K562 (cell line): ENCODE measurements around the gene ZNF362. TPM values are rescaled to one million over a fixed set of nuclear protein-coding genes. Genes with fewer than 3 reads are reported as not detected.

Experiments used
- ATAC-seq: fragments of 200-7000 bp; cut with Tn5 transposase; 3 replicates; pipeline ENCODE4 v1.9.1; 2020; ENCODE audit warnings: moderate library complexity
- BruUV-seq: library from RNA; stranded (reverse); fragments of 400-500 nt; replicated peaks from 2 replicates; lab custom pipeline; 2021; lab: Mats Ljungman, UMichigan
- CTCF ChIA-PET: fragments of 300-600 bp; formaldehyde crosslinking; extraction: SDS; loops from one replicate; lab custom pipeline; 2021; ENCODE audit warnings: low intra/inter-chr PET ratio; lab: Yijun Ruan, JAX
- POLR2A ChIA-PET: fragments of 300-600, 350-650 bp; sonication (Branson Sonifier 250); formaldehyde crosslinking; extraction: SDS; loops from one replicate; lab custom pipeline; 2021; ENCODE audit warnings: antibody characterized with exemption, inconsistent platforms; lab: Yijun Ruan, JAX
- DNase-seq, 4 experiments: peaks; one replicate each; pipeline versions ENCODE4 v3.0.0 to v3.0.0-alpha.2; 2011 to 2018; ENCODE audit warnings: low spot score in 3 of 4, mixed read lengths in 3 of 4; ENCODE audit errors: extremely low read depth in 1 of 4
- FAIRE-seq: peaks from 2 replicates; lab custom pipeline; 2011; peaks lifted over from hg19 to GRCh38; lab: Jason Lieb, UNC
- H2AFZ ChIP-seq: 2 replicates; pipeline ENCODE4 v1.6.0; 2011; ENCODE audit warnings: low read depth, low read length, control low read depth, inconsistent platforms
- H3K27ac ChIP-seq: fragments of 200-600 bp; 3 replicates; pipeline ENCODE4 v1.8.0; 2011; ENCODE audit warnings: low read depth, mild to moderate bottlenecking, control low read depth, inconsistent platforms, low read length, moderate library complexity, mixed read lengths; ENCODE audit errors: extremely low read depth
- H3K27me3 ChIP-seq, 2 experiments: fragments of 300-600 bp in 1 of 2; 2 replicates in 1 of 2; 3 replicates in 1 of 2; pipeline versions ENCODE4 v1.6.0 to v1.8.0; 2011; ENCODE audit warnings: inconsistent platforms in 2 of 2, low read length in 2 of 2, mild to moderate bottlenecking in 1 of 2, mixed read lengths in 1 of 2, moderate library complexity in 1 of 2; ENCODE audit not compliant: control insufficient read depth in 2 of 2, insufficient read depth in 2 of 2
- H3K36me3 ChIP-seq: fragments of 300-600 bp; 3 replicates; pipeline ENCODE4 v1.8.0; 2011; ENCODE audit warnings: mild to moderate bottlenecking, low read length, inconsistent platforms; ENCODE audit not compliant: control insufficient read depth, insufficient read depth
- H3K4me1 ChIP-seq, 2 experiments: fragments of 200-600 bp in 1 of 2; replicated peaks in 1 of 2; 2 replicates in 1 of 2; 3 replicates in 1 of 2; pipeline versions ENCODE4 v1.5.1 to v1.8.0; 2011; ENCODE audit warnings: inconsistent platforms in 2 of 2, low read length in 2 of 2, mild to moderate bottlenecking in 1 of 2, mixed read lengths in 1 of 2, moderate library complexity in 1 of 2; ENCODE audit not compliant: control insufficient read depth in 2 of 2, insufficient read depth in 2 of 2
- H3K4me2 ChIP-seq: 2 replicates; pipeline ENCODE4 v1.6.1; 2011; ENCODE audit warnings: low read length, control low read depth, inconsistent platforms, mixed read lengths; ENCODE audit not compliant: insufficient read depth
- H3K4me3 ChIP-seq: fragments of 200-600 bp; sonication (generic), shearing (Covaris generic); 2 replicates; pipeline ENCODE4 v1.5.1; 2016; ENCODE audit warnings: control low read depth, inconsistent platforms
- H3K79me2 ChIP-seq: fragments of 200-600 bp; 3 replicates; pipeline ENCODE4 v1.8.0; 2011; ENCODE audit warnings: low read length, inconsistent platforms; ENCODE audit not compliant: control insufficient read depth, insufficient read depth
- H3K9ac ChIP-seq, 2 experiments: 2 replicates each; pipeline versions ENCODE4 v1.6.0 to v1.6.1; 2011; ENCODE audit warnings: low read depth in 2 of 2, low read length in 2 of 2, control low read depth in 1 of 2, inconsistent platforms in 1 of 2, mild to moderate bottlenecking in 1 of 2, mixed read lengths in 1 of 2; ENCODE audit not compliant: insufficient read depth in 1 of 2
- H3K9me1 ChIP-seq: one replicate; pipeline ENCODE4 v1.6.0; 2011; ENCODE audit warnings: inconsistent platforms, mild to moderate bottlenecking, low read length, moderate library complexity; ENCODE audit not compliant: control insufficient read depth, insufficient read depth
- H3K9me3 ChIP-seq: replicated peaks from 2 replicates; pipeline ENCODE4 v1.5.1; 2011; ENCODE audit warnings: low read depth, low read length, inconsistent platforms; ENCODE audit not compliant: control insufficient read depth, insufficient read depth
- H4K20me1 ChIP-seq: replicated peaks from 2 replicates; pipeline ENCODE4 v1.6.1; 2011; ENCODE audit warnings: low read length, inconsistent platforms, mixed read lengths; ENCODE audit not compliant: control insufficient read depth, insufficient read depth
- CCAR2 ChIP-seq: fragments of 200-400 bp; formaldehyde crosslinking; IDR thresholded peaks from 2 replicates; pipeline ENCODE4 v1.6.1; 2017; ENCODE audit warnings: mild to moderate bottlenecking, low read depth, low read length
- COPS2 ChIP-seq: fragments of 450-650 bp; conservative IDR thresholded peaks from 2 replicates; pipeline ENCODE4 v1.6.1; 2016; ENCODE audit warnings: mild to moderate bottlenecking, moderate library complexity
- FUS ChIP-seq: fragments of 200-400 bp; formaldehyde crosslinking; optimal IDR thresholded peaks from 2 replicates; pipeline ENCODE3; 2017; ENCODE audit warnings: low read depth, low read length
- HEY1 ChIP-seq: fragments of 250-450 bp; sonication (Bioruptor Pico); IDR thresholded peaks from 2 replicates; pipeline ENCODE4 v1.5.0; 2020; ENCODE audit warnings: mild to moderate bottlenecking, moderate library complexity, borderline replicate concordance
- KHSRP ChIP-seq: fragments of 450-650 bp; IDR thresholded peaks from 2 replicates; pipeline ENCODE4 v1.6.1; 2017
- LEF1 ChIP-seq: fragments of 450-650 bp; IDR thresholded peaks from 2 replicates; pipeline ENCODE4 v1.6.1; 2016; ENCODE audit warnings: mild to moderate bottlenecking
- MAFF ChIP-seq: IDR thresholded peaks from 2 replicates; pipeline ENCODE4 v1.6.1; 2012; ENCODE audit warnings: low read length, improper control_type of control experiment
- NFATC3 ChIP-seq: fragments of 450-650 bp; IDR thresholded peaks from 2 replicates; pipeline ENCODE4 v1.6.1; 2017; ENCODE audit warnings: mild to moderate bottlenecking
- NR2F6 ChIP-seq: fragments of 450-650 bp; formaldehyde crosslinking; IDR thresholded peaks from 2 replicates; pipeline ENCODE4 v1.4.0; 2020; ENCODE audit warnings: mild to moderate bottlenecking
- PHTF2 ChIP-seq: fragments of 250-450 bp; sonication (Bioruptor Pico); IDR thresholded peaks from 2 replicates; pipeline ENCODE4 v1.5.0; 2021; ENCODE audit warnings: mild to moderate bottlenecking
- SRSF7 ChIP-seq: fragments of 200-400 bp; formaldehyde crosslinking; optimal IDR thresholded peaks from 2 replicates; pipeline ENCODE3; 2017; ENCODE audit warnings: mild to moderate bottlenecking, low read depth, low read length
- SUPT5H ChIP-seq: fragments of 450-650 bp; IDR thresholded peaks from 2 replicates; pipeline ENCODE4 v1.6.1; 2016
- ZNF740 ChIP-seq, 3 experiments: fragments of 200-800 bp in 1 of 3; sonication (Bioruptor generic) in 1 of 3; sonication (generic) in 1 of 3; formaldehyde crosslinking in 1 of 3; IDR thresholded peaks; 2 replicates each; pipeline versions ENCODE4 v1.6.1 to v1.8.0; 2016 to 2022; ENCODE audit warnings: mild to moderate bottlenecking in 2 of 3, missing compliant biosample characterization in 2 of 3, missing genetic modification characterization in 2 of 3, missing genetic modification reagents in 1 of 3
- ZNF780A ChIP-seq: fragments of 250-450 bp; sonication (Bioruptor Pico); IDR thresholded peaks from 2 replicates; pipeline ENCODE4 v1.5.0; 2021; ENCODE audit warnings: mild to moderate bottlenecking
- ZSCAN32 ChIP-seq: fragments of 450-650 bp; formaldehyde crosslinking; IDR thresholded peaks from 2 replicates; pipeline ENCODE4 v1.4.0; 2020; ENCODE audit warnings: mild to moderate bottlenecking, moderate library complexity
- WGBS: fragments of 100-300 bp; shearing (Covaris generic); methylation state at CpG from one replicate; pipeline ENCODE4 v1.1.6; 2016; ENCODE audit warnings: low coverage, mixed read lengths; ENCODE audit not compliant: insufficient coverage; ENCODE audit errors: missing lambda C conversion rate; 5-methylcytosine and 5-hydroxymethylcytosine counted together
- in situ Hi-C: fragments of 300-500 bp; cut with MboI; formaldehyde crosslinking; loops from 4 replicates; pipeline ENCODE4 v1.15.0; 2018; ENCODE audit warnings: inconsistent platforms, mixed read lengths
- intact Hi-C: fragments of 100-400 bp; cut with micrococcal nuclease; formaldehyde crosslinking; loops from 2 replicates; pipeline ENCODE4 v1.14.2; 2022
- polyA plus RNA-seq, 8 experiments: library from polyadenylated mRNA; depleted of rRNA in 4 of 8; stranded (reverse) in 5 of 8; unstranded in 3 of 8; fragments of >200 nt; fragmentation: Nextera tagmentation in 2 of 8; fragmentation: Illumina TruSeq in 1 of 8; extraction: Ambion mirVana in 2 of 8; extraction: Trizol in 1 of 8; gene quantifications; 2 replicates each; pipeline versions ENCODE4 v1.2.1 to v1.2.3, GENCODE V29; 2011 to 2014; ENCODE audit warnings: inconsistent platforms in 1 of 8, missing spikeins in 1 of 8
- total RNA-seq, 7 experiments: library from RNA; depleted of rRNA in 6 of 7; stranded (reverse); fragments of >200 nt in 6 of 7; fragmentation: Illumina TruSeq in 2 of 7; extraction: Trizol in 2 of 7; gene quantifications; 2 replicates each; pipeline versions ENCODE4 v1.2.1 to v1.2.3, GENCODE V29; 2011 to 2021; ENCODE audit warnings: low replicate concordance in 1 of 7

ZNF362 gene
- total and polyA plus RNA-seq, 9 of the 15 experiments (the other 6 are each of a cell fraction or from before 2014, with no cell fraction given): 0.01 to 1.1 (median 0.35) TPM; not detected in 1

- TF ChIP-seq HEY1 (CRISPR knock-in tag): no peak
- TF ChIP-seq ZSCAN32: no peak
- TF ChIP-seq NFATC3: no peak
- TF ChIP-seq COPS2: no peak
- TF ChIP-seq CCAR2: no peak
- TF ChIP-seq MAFF: no peak
- TF ChIP-seq, all 486 proteins: peak for 0
These were observed 14.1 kb downstream of the ZNF362 start (continued) for GRCh38 chr1:33270379-33270778.

GRCh38 chr1:33270808-33271465 lies 14.6 kb downstream of the ZNF362 start:
- TF ChIP-seq ZNF740 (CRISPR knock-in tag; IDR thresholded peaks at IDR 0.05) (no peak), ZNF740 (tag; IDR thresholded peaks at IDR 0.05) (no peak), SRSF7 (no peak), FUS (no peak), NR2F6 (no peak), SUPT5H (no peak), LEF1 (no peak), KHSRP (no peak), ZNF780A (no peak), PHTF2 (CRISPR knock-in tag) (no peak)
- POLR2A ChIA-PET: no interaction called here

More at GRCh38 chr1:33270808-33271465, 14.6 kb downstream of the ZNF362 start:
- intact Hi-C loops (no loop called here), in situ Hi-C loops (no loop called here)
- no peak for DNase-seq
- FAIRE-seq: no peak
- Histone ChIP-seq H3K27ac (no peak overlapping the region), H4K20me1 (peaks cover 14% of the 10 kb centered on the region; the same call in 1 of the 2 replicates), H3K27me3 (peaks cover 0 to 39% of the 10 kb centered on the region in 2 experiments; a peak in 4 of 5 replicates), H2AFZ (no peak overlapping the region), H3K9me1 (no peaks in the 10 kb centered on the region), H3K9me3 (no peaks in the 10 kb centered on the region), H3K4me1 (peaks cover 3 to 6% of the 10 kb centered on the region in 2 experiments; a peak in 4 of 5 replicates), H3K4me3 (no peak overlapping the region), H3K79me2 (no peaks in the 10 kb centered on the region), H3K36me3 (no peaks in the 10 kb centered on the region), H3K4me2 (no peak overlapping the region), H3K9ac (0 out of 4 replicates have a peak overlapping the region, but pooled peaks of 1 of the 2 experiments have one; percentile 20)
- ATAC-seq: no peak
- CTCF ChIA-PET: no interaction called here
- BruUV-seq: no TSS peak
- 3% methylated on average over 7 of the region's 7 CpGs for WGBS
